HG02763 (cell line): ENCODE results near the gene EIF3I.

Experiments
- ATAC-seq: cut with Tn5 transposase; IDR thresholded peaks from one replicate; pipeline ENCODE4 v1.9.1; 2021; ENCODE audit warnings: mild to moderate bottlenecking, moderate library complexity; ENCODE audit not compliant: unreplicated experiment

EIF3I gene

DNA sequence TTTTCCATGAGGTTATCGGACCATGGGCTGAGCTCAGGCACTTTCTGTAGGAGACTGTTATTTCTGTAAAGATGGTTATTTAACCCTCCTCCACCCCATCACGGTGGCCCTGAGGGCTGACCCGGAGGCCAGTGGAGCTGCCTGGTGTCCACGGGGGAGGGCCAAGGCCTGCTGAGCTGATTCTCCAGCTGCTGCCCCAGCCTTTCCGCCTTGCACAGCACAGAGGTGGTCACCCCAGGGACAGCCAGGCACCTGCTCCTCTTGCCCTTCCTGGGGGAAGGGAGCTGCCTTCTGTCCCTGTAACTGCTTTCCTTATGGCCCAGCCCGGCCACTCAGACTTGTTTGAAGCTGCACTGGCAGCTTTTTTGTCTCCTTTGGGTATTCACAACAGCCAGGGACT is 24.4 kb upstream of the EIF3I start:
- ATAC-seq: no peak

DNA sequence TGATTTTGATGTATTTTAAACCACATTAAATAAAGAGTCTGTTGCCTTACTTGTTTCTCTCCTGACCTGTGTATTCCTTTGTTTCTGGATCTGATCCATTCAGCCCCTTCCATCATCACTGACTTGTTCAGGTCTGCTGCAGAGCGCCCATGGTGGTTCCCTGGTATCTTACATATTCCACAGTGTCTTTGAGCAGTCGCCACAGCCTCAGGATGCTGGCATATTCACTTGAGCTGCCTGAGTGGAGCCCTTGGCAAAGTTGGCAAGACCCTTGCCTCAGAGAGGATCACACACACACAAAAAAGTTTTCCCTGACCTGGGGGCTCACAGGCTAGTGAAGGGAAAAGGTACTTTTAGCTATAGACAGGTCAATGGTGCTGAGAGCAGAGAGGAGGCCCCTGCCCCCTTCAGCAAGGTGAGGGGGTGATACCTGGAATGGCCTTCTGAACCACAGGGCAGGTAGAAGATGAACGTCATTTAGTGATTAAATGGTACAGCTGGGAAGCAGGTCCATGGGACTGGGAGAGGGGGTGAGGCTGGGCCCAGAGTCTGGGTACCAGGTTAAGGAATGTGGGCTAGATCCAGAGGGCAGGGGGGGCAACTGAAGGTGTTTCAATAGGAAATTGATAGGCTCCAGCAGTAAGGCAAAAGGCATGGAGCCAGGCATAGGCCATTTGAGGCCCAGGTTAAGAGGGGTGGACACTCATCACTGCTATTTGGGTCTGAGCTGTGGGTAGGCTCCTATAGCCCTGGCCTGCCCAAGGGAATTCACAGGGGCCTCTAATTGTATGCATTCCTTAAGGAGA is 23.8 kb upstream of the EIF3I start:
- no peak for ATAC-seq

DNA sequence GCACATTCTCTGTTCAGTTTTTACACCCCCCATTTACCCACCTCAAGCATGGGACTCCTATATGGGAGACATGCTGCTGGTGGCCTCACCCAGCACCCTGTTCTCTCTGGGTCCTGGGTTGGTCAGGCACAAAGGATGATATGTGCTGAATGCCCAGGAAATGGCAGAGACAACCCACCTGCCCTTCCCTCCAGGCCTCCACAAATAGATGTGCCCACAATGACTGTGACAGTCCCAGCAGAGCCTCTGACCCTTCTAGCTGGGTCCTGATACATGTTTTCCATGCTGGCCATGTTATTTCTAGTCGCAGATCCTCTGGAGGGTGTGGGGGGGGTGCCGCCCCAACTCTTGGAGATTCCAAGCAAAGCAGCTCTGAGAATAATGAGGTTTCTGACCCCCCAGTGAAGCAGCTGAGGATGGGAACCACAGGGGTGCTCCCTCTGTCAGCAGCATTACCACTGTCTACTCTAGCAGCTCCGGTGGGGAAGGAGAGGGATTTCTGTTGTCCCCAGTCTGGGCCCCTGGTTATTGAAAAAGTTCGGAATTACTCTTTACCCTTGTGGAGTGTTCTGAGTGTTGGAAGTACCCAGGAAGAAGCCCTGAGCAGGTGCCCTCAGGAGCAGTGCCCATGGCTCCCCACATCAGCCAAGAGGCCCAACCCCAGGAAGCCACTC is 23.0 kb upstream of the EIF3I start:
- no peak for ATAC-seq

DNA sequence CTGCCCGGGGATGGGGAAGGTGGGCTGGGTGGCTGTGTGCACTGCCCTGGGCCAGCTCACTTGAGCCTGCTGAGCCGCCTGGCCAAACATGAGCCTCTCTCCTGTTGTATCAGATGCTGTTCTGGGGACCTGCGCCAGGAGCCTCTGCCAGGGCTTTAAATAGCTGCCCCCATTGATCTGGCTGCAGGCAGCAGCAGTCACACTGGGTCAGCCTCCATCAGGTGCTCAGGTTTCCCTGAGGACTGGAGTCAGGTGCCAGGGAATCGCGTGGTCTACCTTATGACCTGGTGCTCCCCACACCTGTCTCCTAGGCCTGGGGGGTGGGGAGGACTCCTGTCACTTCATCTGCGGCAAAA is 22.5 kb upstream of the EIF3I start:
- no peak for ATAC-seq

DNA sequence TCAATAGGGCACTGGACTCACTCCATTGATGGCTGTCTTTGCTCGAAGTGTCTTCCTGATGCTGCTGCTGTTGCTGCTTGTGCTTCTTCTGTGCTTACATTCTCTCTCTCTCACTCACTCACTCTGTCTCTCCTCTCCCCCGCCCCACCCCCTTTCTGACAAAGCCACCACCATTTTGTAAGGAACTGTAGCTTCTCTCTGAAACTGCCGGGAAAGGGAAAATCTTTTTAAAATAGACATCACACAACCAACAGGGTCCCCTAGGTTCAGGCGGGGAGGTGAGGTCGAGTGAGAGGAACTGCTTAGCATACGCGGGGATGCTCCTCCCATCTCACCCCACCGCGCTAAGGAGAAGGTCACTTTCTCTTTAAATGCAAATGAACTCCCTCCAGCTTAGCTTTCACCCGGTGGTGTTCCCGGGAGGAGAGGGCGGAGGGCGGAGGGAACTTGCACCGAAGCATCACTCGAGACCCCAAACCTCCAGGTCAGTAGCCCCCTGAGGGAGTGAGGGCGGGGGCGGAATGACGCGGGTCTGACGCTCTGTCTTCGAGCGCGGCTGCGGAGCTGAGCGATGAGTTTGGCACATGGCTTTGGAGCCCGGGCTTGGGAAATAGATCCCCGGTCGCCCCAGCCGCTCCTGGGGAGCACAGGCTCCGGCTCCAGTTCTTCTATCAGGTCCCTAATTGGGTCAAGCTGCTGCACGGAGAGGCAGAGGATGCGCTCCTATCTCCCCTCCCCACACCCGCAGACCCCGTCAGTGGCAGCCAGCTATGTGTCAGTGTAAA is 21.8 kb upstream of the EIF3I start, which contains the start of gene CCDC28B:
Gene CCDC28B, plus strand, starts transcription at position 370 of the 785 bp plus-strand sequence. CDS start 1,341 bp downstream, outside the sequence.
- ATAC-seq: no peak

DNA sequence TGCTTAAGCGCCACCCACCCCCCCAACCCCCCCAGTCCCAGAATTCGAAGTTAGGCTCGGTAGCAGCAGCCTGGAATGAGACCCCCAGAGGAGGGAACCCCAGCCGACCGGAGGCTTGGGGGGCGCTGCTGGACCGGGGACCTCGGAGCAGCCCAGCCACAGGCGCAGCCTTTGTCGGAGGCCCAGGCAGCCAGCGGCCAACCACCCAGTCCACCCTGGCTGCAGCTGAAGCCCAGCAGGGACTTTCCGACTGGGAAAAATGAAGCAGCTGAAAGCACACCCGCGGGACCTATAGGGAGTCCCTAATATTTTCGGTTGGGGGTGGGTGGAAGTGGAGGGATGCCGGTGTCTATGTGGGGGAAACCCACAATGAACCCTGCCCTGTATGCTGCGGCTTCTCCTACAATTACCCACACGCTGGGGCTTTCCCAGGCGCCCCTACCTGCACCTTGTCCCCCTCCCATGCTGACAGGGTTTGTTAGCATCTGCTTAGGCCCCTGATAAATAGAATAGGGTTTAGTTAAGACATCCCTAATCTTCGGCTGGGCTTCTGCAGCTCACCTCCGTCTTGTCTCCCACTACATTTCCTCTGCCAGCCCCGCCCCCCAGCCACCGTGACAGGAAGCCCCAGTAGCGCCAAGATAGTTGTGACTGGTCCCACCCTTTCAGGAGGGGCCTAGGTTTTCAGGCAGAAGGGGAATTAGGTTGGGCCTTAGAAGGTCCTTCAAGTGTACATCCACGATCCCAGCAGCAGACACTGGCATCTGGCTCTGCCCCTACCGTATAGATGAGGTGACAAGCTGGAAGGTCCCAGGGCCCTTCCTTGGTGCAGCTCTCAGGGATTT is 21.0 kb upstream of the EIF3I start:
- ATAC-seq: no peak

DNA sequence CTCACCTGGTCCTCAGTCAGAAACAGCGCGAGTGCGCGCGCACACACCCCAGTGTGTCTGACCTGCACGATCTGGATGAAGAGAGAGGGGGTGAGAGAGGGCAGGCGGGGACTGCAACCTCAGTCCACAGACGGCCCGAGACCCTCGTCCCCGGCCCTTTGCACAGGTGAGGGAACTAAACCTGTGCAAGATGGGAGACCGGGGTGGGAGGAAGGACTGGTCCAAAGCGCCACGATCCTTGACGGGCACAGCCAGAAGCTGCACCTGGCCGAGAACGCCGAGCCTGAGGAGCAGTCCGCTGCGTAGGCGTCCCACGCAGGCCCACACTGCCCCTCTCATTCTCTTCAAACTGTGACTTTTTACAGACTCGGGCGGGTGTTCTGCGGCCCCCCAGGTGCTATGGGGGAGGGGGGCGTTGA is 17.3 kb upstream of the EIF3I start:
- no peak for ATAC-seq

DNA sequence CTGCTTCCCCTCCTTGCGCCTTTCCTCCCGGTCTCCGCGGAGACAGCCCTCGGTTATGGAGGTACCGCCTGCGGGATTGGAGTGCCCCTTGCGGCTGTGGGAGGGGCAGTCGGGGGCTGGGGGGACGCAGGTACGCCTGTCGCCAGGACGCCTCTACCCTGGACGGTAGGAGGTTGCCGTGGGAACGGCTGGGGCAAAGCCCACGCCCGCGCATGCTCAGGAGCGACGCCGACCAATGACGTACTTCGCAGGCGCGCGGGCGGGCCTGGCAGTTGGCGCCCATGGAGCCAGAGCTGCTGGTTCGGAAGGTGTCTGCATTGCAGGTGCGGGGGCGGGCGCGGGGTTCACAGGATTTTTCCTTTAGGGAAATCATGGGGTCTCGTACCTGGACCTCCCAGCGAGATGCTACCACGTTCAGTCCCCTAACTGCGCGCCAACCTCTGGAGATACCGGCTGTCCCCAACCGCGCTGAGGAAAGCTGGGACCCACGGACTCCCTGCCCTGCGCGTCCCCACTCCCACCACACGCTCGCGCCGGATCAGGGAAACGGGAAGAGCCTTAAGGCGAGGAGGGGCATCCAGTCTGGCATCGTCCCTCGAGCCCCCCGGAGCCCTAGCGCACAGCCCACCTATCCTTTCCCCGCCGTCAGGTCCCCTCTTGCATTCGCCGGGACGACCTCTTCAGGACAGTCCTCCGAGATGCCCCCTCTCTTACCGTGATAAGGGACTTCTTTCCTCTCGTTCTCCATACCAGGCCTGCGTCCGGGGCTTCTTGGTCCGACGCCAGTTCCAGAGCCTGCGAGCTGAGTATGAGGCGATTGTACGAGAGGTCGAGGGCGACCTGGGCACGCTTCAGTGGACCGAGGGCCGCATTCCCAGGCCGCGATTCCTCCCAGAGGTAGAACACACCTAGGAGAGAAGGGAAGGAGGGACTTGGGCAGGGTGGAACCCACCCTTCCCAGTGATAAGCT is 16.5 kb upstream of the EIF3I start, which contains the start of gene IQCC:
Gene IQCC, plus strand, starts transcription at position 271 of the 970 bp plus-strand sequence. Its CDS starts 11 bp downstream, at position 282.
- ATAC-seq: peak; percentile 56

- ATAC-seq: no peak
These were observed 13.7 kb upstream of the EIF3I start for GRCh38 chr1:32208469-32208868.

DNA sequence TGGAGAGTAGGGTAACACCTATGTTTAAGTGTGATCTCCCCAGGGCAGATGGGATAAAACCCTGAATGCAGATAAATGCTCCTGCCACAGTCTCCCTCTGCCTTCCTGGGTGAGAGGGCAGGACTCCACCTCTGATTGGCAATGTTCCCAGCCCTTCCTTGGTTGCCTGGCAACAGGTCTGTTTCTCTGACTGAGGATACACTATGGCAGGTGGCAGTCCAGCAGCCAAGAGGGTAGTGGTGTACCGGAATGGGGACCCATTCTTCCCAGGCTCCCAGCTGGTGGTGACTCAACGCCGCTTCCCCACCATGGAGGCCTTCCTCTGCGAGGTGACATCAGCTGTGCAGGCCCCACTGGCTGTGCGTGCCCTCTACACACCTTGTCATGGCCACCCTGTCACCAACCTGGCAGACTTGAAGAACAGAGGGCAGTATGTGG is 13.3 kb upstream of the EIF3I start, which contains the start of gene DCDC2B:
Gene DCDC2B, plus strand, starts transcription at position 199 of the 438 bp plus-strand sequence. Its CDS starts 5 bp downstream, at position 204.
- no peak for ATAC-seq

- ATAC-seq: no peak
These were observed 6.4 kb upstream of the EIF3I start for GRCh38 chr1:32215629-32216480.

GRCh38 chr1:32216566-32216965 is 5.6 kb upstream of the EIF3I start:
- ATAC-seq: no peak

DNA sequence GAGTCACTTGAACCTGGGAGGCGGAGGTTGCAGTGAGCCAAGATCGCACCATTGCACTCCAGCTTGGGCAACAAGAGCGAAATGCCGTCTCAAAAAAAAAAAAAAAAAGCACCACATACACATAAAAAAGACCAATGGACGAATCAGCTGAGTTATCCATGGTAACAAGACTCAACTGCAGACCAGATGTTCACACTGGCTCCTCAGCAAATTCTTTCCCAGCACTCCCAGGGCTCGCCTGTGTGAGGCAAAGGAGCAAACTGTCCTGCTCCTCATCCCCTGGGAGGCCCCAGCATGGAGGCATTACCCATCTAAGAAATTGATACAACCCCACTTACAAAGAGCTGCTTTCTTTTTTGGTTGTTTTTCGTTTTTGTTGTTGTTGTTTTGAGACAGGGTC is 3.2 kb upstream of the EIF3I start:
- no peak for ATAC-seq

DNA sequence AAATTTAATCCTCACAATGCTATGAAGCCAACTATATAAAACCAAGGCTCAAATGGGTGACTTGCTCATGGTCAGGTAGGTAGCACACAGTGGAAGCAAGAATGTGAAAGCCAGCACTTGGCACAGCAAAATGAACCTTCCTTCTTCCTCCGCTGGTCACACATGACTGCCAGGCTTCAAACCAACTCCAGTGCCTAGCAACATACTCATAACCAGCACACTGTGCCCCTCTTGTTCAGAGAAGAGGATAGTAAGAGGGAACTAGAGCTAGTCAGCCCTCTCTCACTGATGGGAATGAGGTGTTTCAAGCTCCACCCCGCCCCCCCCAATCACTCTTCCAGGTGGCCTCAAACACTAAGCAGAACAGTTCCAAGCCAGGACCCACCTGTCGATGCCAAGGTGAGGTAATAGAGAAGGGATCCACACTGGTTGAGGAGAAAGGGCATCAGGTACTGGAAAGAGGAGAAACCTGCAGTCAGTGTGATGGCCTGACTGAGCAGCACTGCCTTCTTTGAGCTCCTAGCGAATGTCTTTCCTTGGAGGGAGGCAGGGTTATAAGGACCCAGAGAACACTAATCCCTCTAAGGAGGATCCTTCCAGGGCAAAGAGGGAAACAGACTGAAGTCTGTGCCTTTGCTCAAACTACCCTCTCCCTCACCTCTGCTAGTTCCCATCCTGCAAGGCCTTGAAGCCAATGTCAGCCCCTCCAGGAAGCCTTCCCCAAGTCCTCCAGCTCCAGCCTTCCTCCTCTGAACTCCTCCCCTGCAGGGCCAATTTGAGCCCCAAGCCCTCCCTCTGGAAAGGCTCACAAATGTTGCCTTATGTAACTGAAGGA is 1.2 kb upstream of the EIF3I start:
- no peak for ATAC-seq

DNA sequence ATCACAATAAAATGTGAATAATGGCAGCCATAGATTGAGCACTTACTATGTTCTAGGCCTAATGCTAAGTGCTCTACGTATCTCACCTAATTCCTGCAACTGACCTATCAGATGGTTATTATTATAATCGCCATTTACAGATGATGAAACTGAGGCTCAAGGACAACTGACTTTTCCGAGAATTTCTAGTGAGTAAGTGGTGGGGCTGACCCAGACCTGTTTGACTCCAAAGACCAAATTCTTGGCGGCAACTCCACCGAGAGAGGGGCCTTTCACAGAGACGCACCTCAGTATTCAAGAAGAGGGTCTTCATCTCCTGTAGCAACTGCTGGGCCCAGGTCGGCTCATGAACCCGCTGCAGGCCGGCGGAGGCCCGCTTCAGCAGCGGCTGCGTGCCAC is 627 bp upstream of the EIF3I start:
- no peak for ATAC-seq

DNA sequence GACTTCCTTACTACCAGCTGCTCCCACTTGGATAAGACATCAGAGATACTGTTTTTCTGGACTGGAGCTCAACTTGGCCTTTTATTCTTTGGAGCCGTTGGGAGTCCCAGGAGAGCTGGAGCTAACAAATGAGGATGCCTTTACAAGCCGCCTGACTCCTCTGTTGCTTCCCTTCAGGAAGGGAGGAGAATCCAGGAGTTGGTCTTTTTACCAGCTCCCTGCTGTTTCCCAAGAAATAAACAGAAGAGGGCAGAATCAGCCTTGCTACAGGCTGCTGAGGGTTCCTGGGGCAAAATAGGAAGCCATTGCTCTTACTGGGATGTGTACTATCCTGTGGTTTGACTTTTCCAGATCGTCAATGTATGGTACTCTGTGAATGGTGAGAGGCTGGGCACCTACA is 1.5 kb downstream of the EIF3I start:
- no peak for ATAC-seq

DNA sequence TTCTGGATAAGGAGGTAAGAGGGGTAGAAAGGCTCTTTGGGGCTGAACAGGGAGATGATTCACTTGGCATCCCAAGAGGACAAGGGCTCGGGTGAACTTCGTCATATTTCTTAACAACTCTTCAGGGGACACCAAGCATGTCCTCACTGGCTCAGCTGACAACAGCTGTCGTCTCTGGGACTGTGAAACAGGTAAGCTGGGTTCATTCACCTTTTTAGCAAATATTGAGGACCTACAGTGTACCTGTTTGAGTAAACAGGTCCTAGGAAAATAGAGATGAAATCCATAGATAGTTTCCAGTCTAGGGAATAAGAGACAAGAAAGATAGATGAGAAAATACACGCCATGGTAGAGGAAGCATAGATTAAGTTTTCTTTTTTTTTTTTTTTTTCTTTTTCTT is 2.1 kb downstream of the EIF3I start:
- ATAC-seq: no peak
